AG09309 (cell line): ENCODE results near the gene P3H3.
"Not testable (repeated sequence)": the region's sequence is repeated elsewhere in the genome, so short reads cannot be mapped to it uniquely, and the experiment has no call there.

Source experiments
- DNase-seq: peaks from one replicate; pipeline ENCODE4 v3.0.0-alpha.2; 2010; ENCODE audit warnings: low read depth
- H3K4me3 ChIP-seq: 2 replicates; pipeline ENCODE4 v1.5.1; 2011; ENCODE audit warnings: mild to moderate bottlenecking, low read depth, low read length, moderate library complexity; ENCODE audit not compliant: control insufficient read depth
- TF ChIP-seq, protein P1 (sequence below): IDR thresholded peaks from 2 replicates; pipeline ENCODE4 v1.5.1; 2011; ENCODE audit warnings: mild to moderate bottlenecking, low read depth, low read length, inconsistent platforms; ENCODE audit not compliant: insufficient read depth, control insufficient read depth; ENCODE audit errors: missing control alignments

The P3H3 gene

DNA sequence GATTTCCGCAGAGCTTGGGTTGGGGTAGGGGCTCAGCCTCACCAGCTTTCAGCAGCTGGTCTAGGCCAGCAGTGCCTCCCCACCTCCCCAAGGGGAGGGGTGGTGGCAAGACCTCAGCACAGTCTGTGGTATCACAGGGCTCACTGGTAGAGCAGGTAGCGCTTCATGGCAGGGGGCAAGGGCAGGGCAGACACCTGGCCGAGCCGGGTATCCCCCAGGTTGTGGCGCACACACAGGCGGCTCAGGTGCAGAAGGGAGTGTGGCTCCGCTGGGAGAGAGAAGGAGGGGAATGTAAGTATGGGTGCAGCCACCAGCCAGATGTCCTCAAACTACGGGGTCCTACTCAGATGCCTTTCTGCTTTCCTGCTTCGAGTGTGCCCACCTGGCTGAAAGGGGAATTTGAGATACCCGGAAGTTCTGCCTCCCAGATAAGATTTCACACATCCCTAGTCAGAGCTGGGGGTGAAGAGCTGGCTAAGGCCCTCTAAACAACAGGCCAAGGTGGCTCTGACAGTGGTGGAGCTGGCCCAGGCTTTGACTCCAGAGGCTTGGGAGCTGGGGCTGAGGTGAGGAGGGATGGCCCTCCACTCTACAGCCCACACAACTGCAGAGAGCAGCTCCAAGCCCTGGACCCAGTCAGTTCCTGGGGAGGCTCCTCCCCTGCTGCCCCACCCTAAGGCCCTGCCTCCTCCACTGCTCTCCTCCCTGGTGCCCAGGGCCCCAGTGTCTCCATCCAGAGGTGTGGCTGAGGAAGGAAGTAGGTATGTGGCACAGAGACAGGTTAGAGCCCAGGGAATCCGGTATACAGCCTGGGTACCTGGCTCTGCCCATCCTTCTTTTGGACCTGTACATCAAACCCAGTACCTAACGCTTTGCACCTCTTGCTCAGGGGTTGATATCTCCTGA lies 43.1 kb downstream of the P3H3 start:
- DNase-seq: no peak
- TF ChIP-seq, protein P1, sequence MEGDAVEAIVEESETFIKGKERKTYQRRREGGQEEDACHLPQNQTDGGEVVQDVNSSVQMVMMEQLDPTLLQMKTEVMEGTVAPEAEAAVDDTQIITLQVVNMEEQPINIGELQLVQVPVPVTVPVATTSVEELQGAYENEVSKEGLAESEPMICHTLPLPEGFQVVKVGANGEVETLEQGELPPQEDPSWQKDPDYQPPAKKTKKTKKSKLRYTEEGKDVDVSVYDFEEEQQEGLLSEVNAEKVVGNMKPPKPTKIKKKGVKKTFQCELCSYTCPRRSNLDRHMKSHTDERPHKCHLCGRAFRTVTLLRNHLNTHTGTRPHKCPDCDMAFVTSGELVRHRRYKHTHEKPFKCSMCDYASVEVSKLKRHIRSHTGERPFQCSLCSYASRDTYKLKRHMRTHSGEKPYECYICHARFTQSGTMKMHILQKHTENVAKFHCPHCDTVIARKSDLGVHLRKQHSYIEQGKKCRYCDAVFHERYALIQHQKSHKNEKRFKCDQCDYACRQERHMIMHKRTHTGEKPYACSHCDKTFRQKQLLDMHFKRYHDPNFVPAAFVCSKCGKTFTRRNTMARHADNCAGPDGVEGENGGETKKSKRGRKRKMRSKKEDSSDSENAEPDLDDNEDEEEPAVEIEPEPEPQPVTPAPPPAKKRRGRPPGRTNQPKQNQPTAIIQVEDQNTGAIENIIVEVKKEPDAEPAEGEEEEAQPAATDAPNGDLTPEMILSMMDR: no peak
- H3K4me3 ChIP-seq: peak overlapping the region; percentile 65

DNA sequence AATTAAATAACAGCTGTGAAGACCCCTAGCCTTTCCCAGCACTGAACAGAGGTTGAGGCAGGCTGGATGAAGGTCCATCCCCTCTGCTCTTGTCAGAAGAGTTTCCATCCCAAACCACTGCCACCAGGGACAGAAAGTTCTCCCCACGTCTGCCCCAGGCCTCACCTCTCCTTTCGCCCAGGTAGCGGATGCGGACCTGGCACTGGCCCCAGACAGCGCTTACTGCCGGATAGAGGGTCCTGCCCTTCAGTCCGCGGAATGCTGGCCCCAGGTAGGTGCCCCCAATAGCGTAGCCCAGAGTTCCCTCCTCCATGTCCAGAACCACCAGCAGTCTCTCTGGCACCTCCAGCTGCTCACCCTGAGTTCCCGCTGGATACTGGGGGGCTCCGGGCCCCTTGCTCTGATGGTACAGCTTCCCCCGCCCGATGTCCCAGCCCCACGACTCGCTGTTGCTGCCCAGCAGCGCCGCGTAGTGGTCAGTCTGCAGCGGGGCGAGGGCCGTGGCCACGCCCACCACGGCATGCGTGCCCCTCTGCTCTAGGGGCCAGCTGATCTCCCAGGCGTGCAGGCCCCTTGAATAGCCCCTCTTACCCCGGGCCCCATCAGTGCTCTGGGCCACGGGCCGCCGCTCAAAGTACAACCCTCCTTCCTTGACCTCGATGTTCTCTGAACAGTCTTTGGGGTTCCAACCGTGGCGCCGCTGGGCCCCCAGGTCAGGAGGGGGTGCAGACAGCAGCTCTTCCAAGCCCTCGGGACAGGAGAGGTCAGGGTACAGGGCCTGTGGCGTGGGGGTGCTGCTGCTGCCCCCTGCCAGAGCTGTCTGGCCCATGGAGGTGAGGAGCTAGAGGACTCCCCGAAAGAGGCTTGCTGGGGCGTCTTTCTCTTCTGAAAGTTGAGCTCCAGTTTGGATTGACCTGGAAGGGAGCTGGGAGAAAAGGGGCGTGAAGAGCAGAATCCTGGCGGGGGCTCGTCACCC lies 44.2 kb downstream of the P3H3 start:
- peak overlapping the region; percentile 65 for H3K4me3 ChIP-seq
- no peak for DNase-seq
- TF ChIP-seq, protein P1: peak; percentile 99

DNA sequence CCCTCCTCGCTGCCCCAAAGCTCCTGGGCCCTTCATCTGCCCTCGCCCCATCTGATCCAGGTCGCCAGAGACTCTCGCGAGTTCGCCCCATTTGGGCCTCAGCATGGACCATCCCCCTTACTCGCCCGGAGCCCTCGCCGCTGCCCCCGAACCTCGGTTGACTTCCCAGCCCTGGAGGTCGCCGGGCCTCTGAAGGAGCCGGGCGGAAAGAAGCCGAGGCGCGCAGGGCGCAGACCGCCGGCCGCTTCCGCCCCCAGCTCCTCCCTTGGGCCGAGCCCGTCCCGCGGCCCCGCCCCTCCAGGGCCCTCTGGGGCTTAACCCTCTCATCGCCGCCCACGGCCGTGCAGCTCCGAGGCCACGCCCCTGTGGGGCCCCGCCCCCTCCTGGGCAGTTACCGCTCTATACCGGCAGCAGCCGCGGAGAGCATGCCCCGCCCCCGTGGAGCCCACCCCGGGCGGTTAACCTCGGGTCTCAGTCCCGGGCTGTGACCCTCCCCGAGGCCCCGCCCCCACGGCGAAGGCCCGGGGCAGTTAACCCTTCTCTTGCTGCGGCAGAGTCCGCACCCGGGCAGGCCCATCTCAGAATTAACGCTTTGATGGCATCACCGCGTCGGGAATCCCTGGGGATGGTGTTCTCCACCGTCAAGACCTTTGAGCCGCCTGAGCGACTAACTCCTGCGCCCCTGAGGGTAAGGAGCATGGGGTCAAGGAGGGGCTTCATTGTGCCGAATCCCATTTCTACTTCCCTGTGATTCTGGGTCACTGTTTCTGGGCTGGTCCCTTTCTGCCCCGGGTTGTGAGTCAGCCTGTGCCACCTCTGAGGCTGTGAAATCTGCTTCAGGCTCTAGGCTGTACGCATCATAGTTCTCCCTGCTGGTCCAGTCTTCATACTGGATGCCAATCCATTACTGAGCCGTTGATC lies 45.1 kb downstream of the P3H3 start, which contains the start of gene SPSB2:
Gene SPSB2 (minus strand): TSS at position 210 of the 921 bp plus-strand sequence. CDS start 402 bp downstream, outside the sequence.
- TF ChIP-seq, protein P1: no peak
- H3K4me3 ChIP-seq: peak within 1 kb of the TSS; percentile 65
- DNase-seq: no peak

DNA sequence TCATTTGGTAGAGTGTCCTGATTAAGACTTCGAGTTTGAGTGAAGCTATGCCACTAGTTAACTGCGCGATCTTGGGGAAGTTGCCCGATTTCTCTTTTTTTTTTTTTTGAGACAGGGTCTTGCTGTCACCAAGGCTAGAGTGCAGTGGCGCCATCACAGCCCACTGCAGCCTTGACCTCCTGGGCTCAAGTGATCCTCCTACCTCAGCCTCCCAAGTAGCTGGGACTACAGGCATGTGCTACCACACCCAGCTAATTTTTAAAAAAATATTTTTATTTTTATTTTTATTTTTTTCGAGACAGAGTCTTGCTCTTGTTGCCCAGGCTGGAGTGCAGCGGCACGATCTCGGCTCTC lies 45.8 kb downstream of the P3H3 start:
- DNase-seq: not testable (repeated sequence)
- H3K4me3 ChIP-seq: peak overlapping the region; percentile 65

DNA sequence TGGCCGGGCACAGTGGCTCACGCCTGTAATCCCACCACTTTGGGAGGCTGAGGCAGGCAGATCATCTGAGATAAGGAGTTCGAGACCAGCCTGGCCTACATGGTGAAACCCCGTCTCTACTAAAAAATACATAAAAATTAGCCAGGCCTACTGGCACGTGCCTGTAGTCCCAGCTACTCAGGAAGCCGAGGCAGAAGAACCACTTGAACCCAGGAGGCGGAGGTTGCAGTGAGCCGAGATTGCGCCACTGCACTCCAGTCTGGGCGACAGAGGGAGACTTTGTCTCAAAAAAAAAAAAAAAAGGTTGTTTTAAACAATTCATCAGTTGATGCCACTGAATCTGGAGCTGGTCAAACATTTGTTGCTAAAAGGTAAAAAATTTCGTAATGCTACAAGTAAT lies 51.6 kb downstream of the P3H3 start:
- not testable (repeated sequence) for H3K4me3 ChIP-seq, DNase-seq

DNA sequence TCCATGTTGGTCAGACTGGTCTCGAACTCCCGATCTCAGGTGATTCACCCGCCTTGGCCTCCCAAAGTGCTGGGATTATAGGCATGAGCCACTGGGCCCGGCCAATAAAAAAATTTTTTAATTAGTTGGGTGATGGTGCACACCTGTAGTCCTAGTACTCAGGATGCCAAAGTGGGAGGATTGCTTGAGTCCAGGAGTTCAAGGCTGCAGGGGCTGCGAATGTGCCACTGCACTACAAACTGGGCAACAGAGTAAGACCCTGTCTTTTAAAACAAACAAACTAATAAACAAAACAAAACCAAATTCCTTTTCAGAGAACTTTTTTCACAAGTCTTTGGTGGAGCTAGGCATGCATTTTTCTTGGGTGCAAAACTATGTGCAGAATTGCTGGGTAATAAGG lies 55.0 kb downstream of the P3H3 start:
- no peak overlapping the region for H3K4me3 ChIP-seq
- no peak for DNase-seq
- TF ChIP-seq, protein P1: no peak

DNA sequence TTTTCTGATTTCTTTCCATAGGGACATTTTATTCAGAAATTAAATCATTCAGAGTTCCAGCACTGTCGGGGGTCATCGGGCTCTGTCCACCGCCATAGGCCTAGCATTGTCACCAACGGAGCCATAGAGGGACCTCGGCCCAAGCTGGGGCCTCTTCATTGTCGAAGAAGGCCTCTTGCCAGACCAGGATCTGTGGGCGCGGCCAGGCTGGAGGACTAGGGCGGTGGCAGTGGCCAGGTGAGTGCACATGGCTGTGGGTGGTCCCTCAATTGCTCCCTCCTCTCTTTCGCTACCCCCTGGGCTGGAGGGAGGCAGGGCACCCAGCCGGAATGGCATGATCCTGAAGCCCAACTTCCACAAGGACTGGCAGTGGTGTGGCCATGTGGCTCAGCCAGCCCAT lies 55.5 kb downstream of the P3H3 start:
- DNase-seq: no peak
- no peak overlapping the region for H3K4me3 ChIP-seq
- TF ChIP-seq, protein P1: no peak
